WI38 (cell line): Measurements from ENCODE around the gene ATP6V0B.

Experiments
- H3K4me3 ChIP-seq: 2 replicates; pipeline ENCODE4 v1.5.1; 2011; ENCODE audit warnings: low read depth, mild to moderate bottlenecking, control low read depth, low read length
- TF ChIP-seq, protein P1 (sequence below): IDR thresholded peaks from 2 replicates; pipeline ENCODE4 v1.5.1; 2012; ENCODE audit warnings: low read depth, mild to moderate bottlenecking, control low read depth, low read length

The ATP6V0B gene

DNA sequence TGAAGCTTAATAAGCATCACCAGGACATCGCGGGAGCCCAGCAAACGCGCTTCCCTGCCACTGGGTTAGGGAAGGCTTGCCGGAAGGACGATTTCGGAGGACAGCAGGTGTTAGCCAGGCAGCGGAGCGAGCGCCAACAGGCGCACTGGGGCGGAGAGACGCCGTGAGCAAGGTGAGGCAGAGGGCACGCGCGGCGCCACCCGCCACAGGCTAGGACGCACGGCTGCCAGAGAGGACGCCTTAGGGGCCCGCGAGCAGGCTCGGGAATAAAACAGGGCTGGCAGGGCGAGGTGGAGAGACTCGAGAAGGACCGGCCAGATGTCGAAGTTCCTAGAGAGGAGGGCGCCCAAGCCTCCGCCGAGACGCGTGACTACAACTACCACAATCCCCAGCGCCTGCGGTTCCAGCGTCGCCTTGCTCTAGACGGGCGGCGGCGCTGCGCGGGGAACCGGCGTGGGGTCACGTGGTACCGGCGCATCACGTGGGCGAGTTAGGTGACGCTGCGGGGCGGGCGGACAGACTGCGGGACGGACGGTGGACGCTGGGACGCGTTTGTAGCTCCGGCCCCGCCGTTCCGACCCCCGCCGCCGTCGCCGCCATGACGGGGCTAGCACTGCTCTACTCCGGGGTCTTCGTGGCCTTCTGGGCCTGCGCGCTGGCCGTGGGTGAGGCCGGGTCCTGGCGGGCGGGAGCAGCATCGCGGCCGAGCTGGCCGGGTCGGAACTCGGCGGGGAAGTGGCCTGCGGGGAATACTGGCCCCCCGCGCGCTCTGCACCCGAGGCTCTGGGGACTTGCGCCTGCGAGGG lies at the start of gene ATP6V0B:
Gene ATP6V0B, plus strand, starts transcription at position 518 of the 806 bp plus-strand sequence. Its CDS starts 81 bp downstream, at position 599.
- peak within 1 kb of the TSS; percentile 92 for H3K4me3 ChIP-seq
- TF ChIP-seq, protein P1, sequence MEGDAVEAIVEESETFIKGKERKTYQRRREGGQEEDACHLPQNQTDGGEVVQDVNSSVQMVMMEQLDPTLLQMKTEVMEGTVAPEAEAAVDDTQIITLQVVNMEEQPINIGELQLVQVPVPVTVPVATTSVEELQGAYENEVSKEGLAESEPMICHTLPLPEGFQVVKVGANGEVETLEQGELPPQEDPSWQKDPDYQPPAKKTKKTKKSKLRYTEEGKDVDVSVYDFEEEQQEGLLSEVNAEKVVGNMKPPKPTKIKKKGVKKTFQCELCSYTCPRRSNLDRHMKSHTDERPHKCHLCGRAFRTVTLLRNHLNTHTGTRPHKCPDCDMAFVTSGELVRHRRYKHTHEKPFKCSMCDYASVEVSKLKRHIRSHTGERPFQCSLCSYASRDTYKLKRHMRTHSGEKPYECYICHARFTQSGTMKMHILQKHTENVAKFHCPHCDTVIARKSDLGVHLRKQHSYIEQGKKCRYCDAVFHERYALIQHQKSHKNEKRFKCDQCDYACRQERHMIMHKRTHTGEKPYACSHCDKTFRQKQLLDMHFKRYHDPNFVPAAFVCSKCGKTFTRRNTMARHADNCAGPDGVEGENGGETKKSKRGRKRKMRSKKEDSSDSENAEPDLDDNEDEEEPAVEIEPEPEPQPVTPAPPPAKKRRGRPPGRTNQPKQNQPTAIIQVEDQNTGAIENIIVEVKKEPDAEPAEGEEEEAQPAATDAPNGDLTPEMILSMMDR: no peak

DNA sequence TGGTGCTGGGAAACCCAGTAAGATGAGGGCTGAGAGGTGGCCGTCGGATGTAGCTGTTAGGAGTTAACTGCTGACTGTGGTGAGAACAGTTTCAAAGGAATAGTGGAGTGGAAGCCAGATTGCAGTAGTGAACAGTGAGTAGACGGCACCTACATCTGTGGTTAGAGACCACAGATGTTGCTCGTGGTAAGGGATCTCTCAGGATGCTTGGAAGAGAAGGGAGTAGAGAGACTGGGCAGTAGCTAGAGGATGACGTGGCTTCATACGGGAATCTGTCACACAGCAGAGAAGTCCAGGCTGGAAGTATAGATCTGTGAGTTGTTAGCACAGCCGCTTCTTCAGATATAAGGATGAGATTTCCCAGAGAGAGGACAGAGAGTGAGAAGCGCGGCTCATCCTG lies 48.9 kb upstream of the ATP6V0B start:
- TF ChIP-seq, protein P1: no peak
- no peak overlapping the region for H3K4me3 ChIP-seq

DNA sequence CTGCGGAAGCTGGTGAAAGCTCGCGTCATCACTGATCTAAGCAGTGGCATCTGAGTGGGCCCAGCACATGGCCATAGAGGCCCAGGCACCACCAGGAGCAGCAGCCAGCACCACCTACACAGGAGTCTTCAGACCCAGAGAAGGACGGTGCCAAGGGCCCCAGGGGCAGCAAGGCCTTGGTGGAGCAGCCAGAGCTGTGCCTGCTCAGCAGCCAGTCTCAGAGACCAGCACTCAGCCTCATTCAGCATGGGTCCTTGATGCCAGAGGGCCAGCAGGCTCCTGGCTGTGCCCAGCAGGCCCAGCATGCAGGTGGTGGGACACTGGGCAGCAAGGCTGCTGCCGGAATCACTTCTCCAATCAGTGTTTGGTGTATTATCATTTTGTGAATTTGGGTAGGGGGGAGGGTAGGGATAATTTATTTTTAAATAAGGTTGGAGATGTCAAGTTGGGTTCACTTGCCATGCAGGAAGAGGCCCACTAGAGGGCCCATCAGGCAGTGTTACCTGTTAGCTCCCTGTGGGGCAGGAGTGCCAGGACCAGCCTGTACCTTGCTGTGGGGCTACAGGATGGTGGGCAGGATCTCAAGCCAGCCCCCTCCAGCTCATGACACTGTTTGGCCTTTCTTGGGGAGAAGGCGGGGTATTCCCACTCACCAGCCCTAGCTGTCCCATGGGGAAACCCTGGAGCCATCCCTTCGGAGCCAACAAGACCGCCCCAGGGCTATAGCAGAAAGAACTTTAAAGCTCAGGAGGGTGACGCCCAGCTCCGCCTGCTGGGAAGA lies 44.4 kb upstream of the ATP6V0B start:
- TF ChIP-seq, protein P1: peak; percentile 11; the same call in 1 of the 2 replicates
- no peak overlapping the region for H3K4me3 ChIP-seq

DNA sequence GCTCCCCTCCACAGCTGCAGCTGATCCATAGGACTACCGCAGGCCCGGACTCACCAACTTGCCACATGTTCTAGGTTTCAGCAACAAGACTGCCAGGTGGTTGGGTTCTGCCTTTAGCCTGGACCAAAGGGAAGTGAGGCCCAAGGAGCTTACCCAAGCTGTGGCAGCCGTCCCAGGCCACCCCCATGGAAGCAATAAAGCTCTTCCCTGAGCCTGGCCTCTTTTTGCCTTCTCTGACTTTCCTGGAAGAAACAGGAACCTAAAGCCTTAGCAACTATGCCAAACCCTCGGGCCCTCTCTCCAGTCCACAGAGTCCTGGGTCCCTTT lies 43.8 kb upstream of the ATP6V0B start:
- H3K4me3 ChIP-seq: no peak overlapping the region
- TF ChIP-seq, protein P1: no peak

DNA sequence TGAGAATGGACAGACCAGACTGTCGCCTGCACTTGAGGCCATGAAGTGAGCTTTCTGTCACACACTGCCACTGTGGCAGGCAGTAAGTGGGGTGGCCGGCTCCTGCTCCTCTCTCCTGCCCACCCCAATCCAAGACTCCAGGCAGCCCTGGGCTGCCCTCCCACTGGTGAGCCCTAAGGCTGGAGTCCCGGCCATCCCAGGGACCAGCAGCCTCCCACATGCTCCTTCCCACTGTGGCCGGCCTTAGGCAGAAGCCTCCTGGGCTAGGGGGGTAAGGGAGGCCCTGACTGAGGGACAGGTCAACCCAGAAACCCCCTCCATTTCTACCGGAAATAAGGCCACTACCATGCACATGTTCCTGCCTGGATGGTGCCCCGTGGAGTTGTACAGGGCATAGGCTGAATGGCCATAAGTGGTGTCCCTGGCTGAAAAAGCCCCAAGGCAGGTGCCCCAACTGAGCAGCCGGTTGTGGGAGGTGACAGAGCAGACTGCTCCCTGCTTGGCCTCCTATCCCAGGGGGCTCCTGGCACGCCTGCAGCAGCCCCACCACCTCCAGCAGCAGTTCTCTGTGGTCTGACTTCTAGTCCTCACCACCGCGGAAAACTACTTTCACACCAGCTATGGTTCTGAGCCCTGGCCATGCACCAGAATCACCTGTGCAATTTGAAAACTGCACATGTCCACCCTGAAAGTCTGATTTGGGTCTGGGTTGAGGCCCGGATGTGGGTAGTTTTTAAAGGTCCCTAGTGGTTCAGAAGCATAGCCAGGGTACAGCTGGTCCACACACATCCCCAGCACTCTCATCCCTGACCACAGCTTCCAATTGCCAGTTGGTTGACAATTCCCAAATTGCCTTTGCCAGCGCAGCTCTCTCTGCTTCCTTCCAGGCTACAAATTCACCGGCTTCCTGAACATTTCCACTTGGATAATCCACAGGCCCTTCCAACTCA lies 42.8 kb upstream of the ATP6V0B start:
- H3K4me3 ChIP-seq: no peak overlapping the region
- TF ChIP-seq, protein P1: no peak

DNA sequence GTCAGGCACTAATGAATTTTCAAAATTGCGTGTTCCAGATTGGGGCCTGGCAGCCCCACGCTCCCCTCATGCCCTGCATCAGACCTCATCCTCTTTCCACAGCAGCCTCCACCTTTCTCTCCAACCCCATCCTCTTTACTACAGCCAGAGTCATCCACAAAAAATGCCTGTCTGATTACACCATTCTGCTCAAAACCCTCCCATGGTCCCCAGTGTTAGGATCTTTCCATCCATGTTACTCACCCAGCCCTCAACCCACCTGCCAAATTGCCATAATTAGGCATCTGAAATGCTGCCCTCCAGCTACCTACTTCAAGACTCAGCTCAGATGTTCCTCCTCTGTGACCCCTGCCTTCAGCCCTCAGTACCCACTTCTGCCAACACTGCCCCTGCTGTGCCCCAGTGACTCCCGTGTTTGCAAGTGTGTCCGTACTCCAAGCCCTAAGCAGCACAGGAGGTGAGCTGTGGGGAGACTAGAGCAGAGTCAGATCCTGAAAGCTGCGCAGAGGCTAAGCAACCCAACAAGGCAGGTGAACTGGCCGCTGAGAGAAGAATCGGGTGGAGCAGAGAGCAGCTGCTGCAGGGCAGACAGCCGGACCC lies 41.9 kb upstream of the ATP6V0B start:
- H3K4me3 ChIP-seq: peak overlapping the region; percentile 57
- TF ChIP-seq, protein P1: no peak
